OCI-LY3 (cell line): Measurements from ENCODE around the gene DHX57.

Source experiments
- H2AFZ ChIP-seq: fragments of 200-600, 300-600 bp; shearing (Covaris generic); 2 replicates; pipeline ENCODE4 v1.6.0; 2014; ENCODE audit warnings: antibody characterized with exemption, low read depth, low read length
- H3K27ac ChIP-seq: fragments of 200-600, 300-600 bp; sonication (generic); 2 replicates; pipeline ENCODE4 v1.5.1; 2014; ENCODE audit warnings: mild to moderate bottlenecking, low read length, moderate library complexity, mixed read lengths
- H3K27me3 ChIP-seq: fragments of 200-600, 300-600 bp; sonication (generic); 2 replicates; pipeline ENCODE4 v1.6.1; 2014; ENCODE audit warnings: low read depth, low read length, mixed read lengths
- H3K36me3 ChIP-seq: fragments of 200-600, 300-600 bp; sonication (generic); replicated peaks from 2 replicates; pipeline ENCODE3; 2014; ENCODE audit warnings: low read depth, low read length, mixed read lengths
- H3K4me1 ChIP-seq: fragments of 300-600, 200-600 bp; sonication (generic); 2 replicates; pipeline ENCODE4 v1.6.1; 2014; ENCODE audit warnings: low read length, mixed read lengths
- H3K4me2 ChIP-seq: fragments of 200-600, 300-600 bp; sonication (generic); 2 replicates; pipeline ENCODE4 v1.6.1; 2014; ENCODE audit warnings: low read length, mixed read lengths
- H3K4me3 ChIP-seq: fragments of 300-600, 200-600 bp; sonication (generic); 2 replicates; pipeline ENCODE4 v1.5.1; 2014; ENCODE audit warnings: antibody characterized with exemption, mild to moderate bottlenecking, low read length, moderate library complexity
- H3K79me2 ChIP-seq: fragments of 300-600, 200-600 bp; shearing (Covaris generic); 2 replicates; pipeline ENCODE4 v1.6.1; 2014; ENCODE audit warnings: mild to moderate bottlenecking, low read length, mixed read lengths
- H3K9ac ChIP-seq: fragments of 300-600, 200-600 bp; shearing (Covaris generic); 2 replicates; pipeline ENCODE4 v1.6.0; 2014; ENCODE audit warnings: mild to moderate bottlenecking, low read length, moderate library complexity
- H3K9me3 ChIP-seq: fragments of 200-600, 300-600 bp; shearing (Covaris generic); 2 replicates; pipeline ENCODE4 v1.6.1; 2014; ENCODE audit warnings: low read length, mixed read lengths; ENCODE audit not compliant: insufficient read depth
- H4K20me1 ChIP-seq: fragments of 200-600, 300-600 bp; sonication (generic); 2 replicates; pipeline ENCODE4 v1.6.1; 2016; ENCODE audit warnings: low read length, mixed read lengths; ENCODE audit not compliant: insufficient read depth
- CTCF ChIP-seq: fragments of 200-600, 300-600 bp; sonication (generic); IDR thresholded peaks from 2 replicates; pipeline ENCODE4 v1.5.1; 2014; ENCODE audit warnings: antibody characterized with exemption, low read length, low read depth
- EZH2phosphoT487 ChIP-seq: fragments of 200-600 bp; shearing (Covaris generic); IDR thresholded peaks from 2 replicates; pipeline ENCODE4 v1.6.1; 2018; ENCODE audit warnings: antibody characterized with exemption, mixed run types, low read depth

The DHX57 gene

GRCh38 chr2:38824906-38825305, 50.8 kb downstream of the DHX57 start:
- H3K36me3 ChIP-seq = peaks cover 21% of the 10 kb centered on the region
- no peak overlapping the region for H3K27ac ChIP-seq
- TF ChIP-seq EZH2phosphoT487 (no peak), CTCF (no peak)

GRCh38 chr2:38823386-38823785, 52.3 kb downstream of the DHX57 start:
- no peak overlapping the region for H3K9ac ChIP-seq
- no peak overlapping the region for H2AFZ ChIP-seq
- no peaks in the 10 kb centered on the region for H3K79me2 ChIP-seq
- H3K4me1 ChIP-seq = peaks cover 12% of the 10 kb centered on the region
- no peaks in the 10 kb centered on the region for H3K27me3 ChIP-seq
- no peaks in the 10 kb centered on the region for H4K20me1 ChIP-seq
- no peaks in the 10 kb centered on the region for H3K9me3 ChIP-seq
- TF ChIP-seq CTCF = no peak
- TF ChIP-seq EZH2phosphoT487 = no peak
- H3K27ac ChIP-seq = no peak overlapping the region
- peaks cover 21% of the 10 kb centered on the region for H3K36me3 ChIP-seq
- no peak overlapping the region for H3K4me3 ChIP-seq
- H3K4me2 ChIP-seq = no peak overlapping the region

More at GRCh38 chr2:38824906-38825305, 50.8 kb downstream of the DHX57 start:
- H3K27me3 ChIP-seq = no peaks in the 10 kb centered on the region
- no peak overlapping the region for H3K4me3 ChIP-seq
- no peaks in the 10 kb centered on the region for H3K9me3 ChIP-seq
- peaks cover 12% of the 10 kb centered on the region for H3K4me1 ChIP-seq
- H3K4me2 ChIP-seq = no peak overlapping the region
- no peak overlapping the region for H3K9ac ChIP-seq
- H3K79me2 ChIP-seq = no peaks in the 10 kb centered on the region
- no peaks in the 10 kb centered on the region for H4K20me1 ChIP-seq
- H2AFZ ChIP-seq = no peak overlapping the region

- no peaks in the 10 kb centered on the region for H3K4me1 ChIP-seq
- 0 out of 2 replicates have a peak, but pooled peaks have one; percentile 10 for TF ChIP-seq CTCF
- no peak for TF ChIP-seq EZH2phosphoT487
- H4K20me1 ChIP-seq = no peaks in the 10 kb centered on the region
- no peak overlapping the region for H3K9ac ChIP-seq
- no peak overlapping the region for H3K4me2 ChIP-seq
- H3K27ac ChIP-seq = no peak overlapping the region
- peaks cover 15% of the 10 kb centered on the region for H3K36me3 ChIP-seq
- H2AFZ ChIP-seq = no peak overlapping the region
- no peaks in the 10 kb centered on the region for H3K27me3 ChIP-seq
- no peak overlapping the region for H3K4me3 ChIP-seq
- no peaks in the 10 kb centered on the region for H3K9me3 ChIP-seq
- no peaks in the 10 kb centered on the region for H3K79me2 ChIP-seq
Observed at GRCh38 chr2:38818565-38818964, 57.2 kb downstream of the DHX57 start.

GRCh38 chr2:38815936-38816335, 59.8 kb downstream of the DHX57 start:
- TF ChIP-seq EZH2phosphoT487 = no peak
- no peak for TF ChIP-seq CTCF
- H3K27ac ChIP-seq = no peak overlapping the region

More at GRCh38 chr2:38815936-38816335, 59.8 kb downstream of the DHX57 start:
- H3K27me3 ChIP-seq = no peaks in the 10 kb centered on the region
- H2AFZ ChIP-seq = no peak overlapping the region
- H3K9me3 ChIP-seq = no peaks in the 10 kb centered on the region
- peaks cover 13% of the 10 kb centered on the region for H3K36me3 ChIP-seq
- H3K9ac ChIP-seq = no peak overlapping the region
- no peaks in the 10 kb centered on the region for H4K20me1 ChIP-seq
- H3K4me3 ChIP-seq = no peak overlapping the region
- no peaks in the 10 kb centered on the region for H3K4me1 ChIP-seq
- no peaks in the 10 kb centered on the region for H3K79me2 ChIP-seq
- H3K4me2 ChIP-seq = no peak overlapping the region
